GM12878 (cell line): ENCODE results near the gene RILPL2. TPM values are rescaled to one million over a fixed set of nuclear protein-coding genes. Genes with fewer than 3 reads are reported as not detected.

ENCODE experiments used
- ATAC-seq: fragments of 200-7000 bp; cut with Tn5 transposase; 3 replicates; pipeline ENCODE4 v1.9.1; 2020; ENCODE audit warnings: mild to moderate bottlenecking, moderate library complexity
- BruUV-seq: library from RNA; stranded (reverse); fragments of 400-500 nt; replicated peaks from 2 replicates; lab custom pipeline; 2021; lab: Mats Ljungman, UMichigan
- CTCF ChIA-PET: fragments of 300-600 bp; sonication (Branson Sonifier 250); formaldehyde crosslinking; extraction: SDS; loops from one replicate; lab custom pipeline; 2021; ENCODE audit warnings: inconsistent platforms; lab: Yijun Ruan, JAX
- POLR2A ChIA-PET: fragments of 350-600 bp; formaldehyde crosslinking; extraction: SDS; loops from one replicate; lab custom pipeline; 2021; ENCODE audit warnings: inconsistent platforms; lab: Charles Lee
- RAD21 ChIA-PET: fragments of 300-600 bp; sonication (Branson Sonifier 250); formaldehyde crosslinking; loops from one replicate; lab custom pipeline; 2023; ENCODE audit warnings: antibody characterized with exemption; ENCODE audit not compliant: unreplicated experiment; lab: Charles Lee
- SMC1A ChIA-PET: fragments of 300-600 bp; sonication (Branson Sonifier 250); formaldehyde crosslinking; loops from one replicate; lab custom pipeline; 2023; ENCODE audit not compliant: unreplicated experiment, uncharacterized antibody; lab: Charles Lee
- DNase-seq: peaks from one replicate; pipeline ENCODE4 v3.0.0-alpha.2; 2011; ENCODE audit warnings: low read depth, low spot score
- FAIRE-seq: peaks from 3 replicates; lab custom pipeline; 2011; peaks lifted over from hg19 to GRCh38; lab: Jason Lieb, UNC
- H2AFZ ChIP-seq: 2 replicates; pipeline ENCODE4 v1.6.0; 2011; ENCODE audit warnings: low read depth, low read length, control low read depth; ENCODE audit not compliant: control insufficient read depth
- H3K27ac ChIP-seq: 2 replicates; pipeline ENCODE4 v1.5.1; 2011; ENCODE audit warnings: control low read depth; ENCODE audit not compliant: control insufficient read depth, insufficient read depth
- H3K27me3 ChIP-seq, 2 experiments: replicated peaks in 1 of 2; 2 replicates each; pipeline versions ENCODE4 v1.6.0 to v1.6.1; 2011; ENCODE audit warnings: low read length in 1 of 2; ENCODE audit not compliant: control insufficient read depth in 2 of 2, insufficient read depth in 2 of 2
- H3K36me3 ChIP-seq, 2 experiments: 2 replicates each; pipeline ENCODE4 v1.5.1; 2011; ENCODE audit warnings: low read length in 1 of 2; ENCODE audit not compliant: control insufficient read depth in 2 of 2, insufficient read depth in 2 of 2
- H3K4me1 ChIP-seq: 2 replicates; pipeline ENCODE4 v1.6.1; 2011; ENCODE audit warnings: mild to moderate bottlenecking, low read length, moderate library complexity, mixed read lengths; ENCODE audit not compliant: control insufficient read depth, insufficient read depth
- H3K4me2 ChIP-seq: 2 replicates; pipeline ENCODE4 v1.6.0; 2011; ENCODE audit warnings: control low read depth; ENCODE audit not compliant: control insufficient read depth, insufficient read depth
- H3K4me3 ChIP-seq: fragments of 200-600 bp; sonication (generic); 2 replicates; pipeline ENCODE4 v1.5.1; 2016
- H3K79me2 ChIP-seq: 2 replicates; pipeline ENCODE4 v1.6.0; 2011; ENCODE audit warnings: low read length; ENCODE audit not compliant: control insufficient read depth, insufficient read depth
- H3K9ac ChIP-seq: 2 replicates; pipeline ENCODE4 v1.8.0; 2011; ENCODE audit warnings: low read length, control low read depth, mixed read lengths; ENCODE audit not compliant: control insufficient read depth, insufficient read depth
- H3K9me3 ChIP-seq: replicated peaks from 3 replicates; pipeline ENCODE4 v1.5.1; 2011; ENCODE audit warnings: mild to moderate bottlenecking, low read length; ENCODE audit not compliant: control insufficient read depth, insufficient read depth
- H4K20me1 ChIP-seq: 2 replicates; pipeline ENCODE4 v1.6.0; 2011; ENCODE audit not compliant: control insufficient read depth, insufficient read depth
- BCL3 ChIP-seq: IDR thresholded peaks from 2 replicates; pipeline ENCODE4 v1.6.1; 2011; ENCODE audit warnings: borderline replicate concordance, low read depth, mild to moderate bottlenecking, moderate library complexity, low read length; ENCODE audit not compliant: insufficient read depth, poor library complexity, severe bottlenecking
- CBFB ChIP-seq: IDR thresholded peaks from 2 replicates; pipeline ENCODE4 v1.6.1; 2016; ENCODE audit warnings: antibody characterized with exemption, low read depth
- CEBPB ChIP-seq, 2 experiments: fragments of 150-350 bp in 1 of 2; IDR thresholded peaks; 2 replicates each; pipeline ENCODE4 v1.6.1; 2012 to 2014; ENCODE audit warnings: low read depth in 2 of 2, low read length in 2 of 2, borderline replicate concordance in 1 of 2, inconsistent platforms in 1 of 2
- CHD4 ChIP-seq: fragments of 200-600 bp; sonication (generic); IDR thresholded peaks from 2 replicates; pipeline ENCODE4 v1.6.1; 2016; ENCODE audit warnings: mild to moderate bottlenecking
- CUX1 ChIP-seq: IDR thresholded peaks from 2 replicates; pipeline ENCODE4 v1.6.1; 2012; ENCODE audit warnings: improper control_type of control experiment, low read depth, low read length; ENCODE audit not compliant: insufficient replicate concordance
- FOXK2 ChIP-seq: fragments of 450-650 bp; IDR thresholded peaks from 2 replicates; pipeline ENCODE4 v1.6.1; 2017; ENCODE audit warnings: mild to moderate bottlenecking, moderate library complexity
- MEF2A ChIP-seq: IDR thresholded peaks from 2 replicates; pipeline ENCODE4 v1.6.1; 2011; ENCODE audit warnings: low read depth, mild to moderate bottlenecking, low read length, moderate library complexity; ENCODE audit not compliant: insufficient read depth
- RUNX3 ChIP-seq: IDR thresholded peaks from 2 replicates; pipeline ENCODE4 v1.6.1; 2012; ENCODE audit warnings: low read length, inconsistent platforms
- SUPT20H ChIP-seq: IDR thresholded peaks from 2 replicates; pipeline ENCODE4 v1.6.1; 2011; ENCODE audit warnings: low read depth, mild to moderate bottlenecking, low read length, moderate library complexity, borderline replicate concordance; ENCODE audit not compliant: control insufficient read depth
- WGBS: methylation state at CpG from one replicate; pipeline ENCODE4 v1.1.6; 2016; ENCODE audit warnings: low lambda C conversion rate; ENCODE audit not compliant: insufficient replicate concordance, insufficient coverage; ENCODE audit errors: missing lambda C conversion rate; 5-methylcytosine and 5-hydroxymethylcytosine counted together
- in situ Hi-C: fragments of 300-500 bp; cut with MboI; formaldehyde crosslinking; loops from 9 replicates; pipeline ENCODE4 v1.14.3; 2018; ENCODE audit warnings: mixed read lengths
- intact Hi-C: fragments of 100-400 bp; cut with micrococcal nuclease; formaldehyde crosslinking; loops from one replicate; pipeline ENCODE4 v1.14.2; 2022; ENCODE audit not compliant: unreplicated experiment
- polyA plus RNA-seq, 11 experiments: library from polyadenylated mRNA; depleted of rRNA in 4 of 11; unstranded in 6 of 11; stranded (reverse) in 5 of 11; fragments of >200 nt; fragmentation: Nextera tagmentation in 4 of 11; fragmentation: Illumina TruSeq in 1 of 11; extraction: Ambion mirVana in 4 of 11; extraction: Trizol in 1 of 11; gene quantifications; 1 replicate in 1 of 11; 2 replicates in 10 of 11; pipeline versions ENCODE4 v1.2.1 to v1.2.3, GENCODE V29; 2011 to 2016; ENCODE audit warnings: inconsistent platforms in 2 of 11, missing spikeins in 2 of 11, low read depth in 1 of 11
- total RNA-seq, 4 experiments: library from RNA; depleted of rRNA in 3 of 4; stranded (reverse); fragments of >200 nt in 3 of 4; fragmentation: Illumina TruSeq in 1 of 4; extraction: Trizol in 1 of 4; gene quantifications; 2 replicates each; pipeline versions ENCODE4 v1.2.1 to v1.2.3, GENCODE V29; 2013 to 2021
- TF ChIP-seq, protein P1 (sequence below): fragments of 450-650 bp; IDR thresholded peaks from 2 replicates; pipeline ENCODE4 v1.6.1; 2017; ENCODE audit warnings: mild to moderate bottlenecking, moderate library complexity

RILPL2 gene
- total and polyA plus RNA-seq, 10 of the 15 experiments (the other 5 are each of a cell fraction or from before 2014, with no cell fraction given): 3.5 to 38.5 (median 19.7) TPM

GRCh38 chr12:123390498-123391426 is 45.7 kb downstream of the RILPL2 start:
- Histone ChIP-seq H3K27ac (no peak overlapping the region), H3K9ac (no peak overlapping the region), H3K9me3 (no peaks in the 10 kb centered on the region), H3K27me3 (no peaks in the 10 kb centered on the region), H3K79me2 (peaks cover 40% of the 10 kb centered on the region), H2AFZ (no peak overlapping the region), H4K20me1 (no peaks in the 10 kb centered on the region), H3K36me3 (peaks cover 7 to 11% of the 10 kb centered on the region in 2 experiments), H3K4me1 (peaks cover 20% of the 10 kb centered on the region), H3K4me2 (peak overlapping the region; percentile 91), H3K4me3 (peak overlapping the region; percentile 81; the same call in 1 of the 2 replicates)
- ChIA-PET POLR2A (no interaction called here), RAD21 (interaction anchor here (0.6 to 1.7 kb wide), 4 partner anchors 26 to 191 kb away, joined by 3 to 4 read pairs (median 4); no protein-coding TSS in a partner anchor), SMC1A (interaction anchor here (0.7 to 1.6 kb wide), 5 partner anchors 14 to 132 kb away, joined by 3 to 4 read pairs (median 3); no protein-coding TSS in a partner anchor), CTCF (interaction anchor here (1.0 to 1.3 kb wide), 5 partner anchors 27 to 192 kb away, joined by 3 to 4 read pairs (median 3); no protein-coding TSS in a partner anchor)
- ATAC-seq: no peak
- WGBS: 92% methylated on average over 23 of the region's 23 CpGs
- peak; percentile 23 for FAIRE-seq
- intact Hi-C loops: no loop called here
- DNase-seq: no peak
- BruUV-seq: TSS peak; percentile 45
- in situ Hi-C loops: no loop called here
- TF ChIP-seq RUNX3 (no peak), FOXK2 (no peak), CUX1 (no peak), CEBPB (IDR thresholded peaks at IDR 0.05; ENCODE audit: borderline replicate concordance in 1 of 2, low read depth in 2 of 2, low read length in 2 of 2) (no peak), MEF2A (no peak), CHD4 (no peak), SUPT20H (no peak), BCL3 (no peak), CBFB (no peak)
- TF ChIP-seq, protein P1, sequence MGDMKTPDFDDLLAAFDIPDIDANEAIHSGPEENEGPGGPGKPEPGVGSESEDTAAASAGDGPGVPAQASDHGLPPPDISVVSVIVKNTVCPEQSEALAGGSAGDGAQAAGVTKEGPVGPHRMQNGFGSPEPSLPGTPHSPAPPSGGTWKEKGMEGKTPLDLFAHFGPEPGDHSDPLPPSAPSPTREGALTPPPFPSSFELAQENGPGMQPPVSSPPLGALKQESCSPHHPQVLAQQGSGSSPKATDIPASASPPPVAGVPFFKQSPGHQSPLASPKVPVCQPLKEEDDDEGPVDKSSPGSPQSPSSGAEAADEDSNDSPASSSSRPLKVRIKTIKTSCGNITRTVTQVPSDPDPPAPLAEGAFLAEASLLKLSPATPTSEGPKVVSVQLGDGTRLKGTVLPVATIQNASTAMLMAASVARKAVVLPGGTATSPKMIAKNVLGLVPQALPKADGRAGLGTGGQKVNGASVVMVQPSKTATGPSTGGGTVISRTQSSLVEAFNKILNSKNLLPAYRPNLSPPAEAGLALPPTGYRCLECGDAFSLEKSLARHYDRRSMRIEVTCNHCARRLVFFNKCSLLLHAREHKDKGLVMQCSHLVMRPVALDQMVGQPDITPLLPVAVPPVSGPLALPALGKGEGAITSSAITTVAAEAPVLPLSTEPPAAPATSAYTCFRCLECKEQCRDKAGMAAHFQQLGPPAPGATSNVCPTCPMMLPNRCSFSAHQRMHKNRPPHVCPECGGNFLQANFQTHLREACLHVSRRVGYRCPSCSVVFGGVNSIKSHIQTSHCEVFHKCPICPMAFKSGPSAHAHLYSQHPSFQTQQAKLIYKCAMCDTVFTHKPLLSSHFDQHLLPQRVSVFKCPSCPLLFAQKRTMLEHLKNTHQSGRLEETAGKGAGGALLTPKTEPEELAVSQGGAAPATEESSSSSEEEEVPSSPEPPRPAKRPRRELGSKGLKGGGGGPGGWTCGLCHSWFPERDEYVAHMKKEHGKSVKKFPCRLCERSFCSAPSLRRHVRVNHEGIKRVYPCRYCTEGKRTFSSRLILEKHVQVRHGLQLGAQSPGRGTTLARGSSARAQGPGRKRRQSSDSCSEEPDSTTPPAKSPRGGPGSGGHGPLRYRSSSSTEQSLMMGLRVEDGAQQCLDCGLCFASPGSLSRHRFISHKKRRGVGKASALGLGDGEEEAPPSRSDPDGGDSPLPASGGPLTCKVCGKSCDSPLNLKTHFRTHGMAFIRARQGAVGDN: no peak
